ENCODE measurements around the gene ZBTB16. TPM values are rescaled to one million over a fixed set of nuclear protein-coding genes. Genes with fewer than 3 reads are reported as not detected.

Gene ZBTB16
- polyA plus RNA-seq, 1 donor from 2014 or later, result 0.45 TPM

DNA sequence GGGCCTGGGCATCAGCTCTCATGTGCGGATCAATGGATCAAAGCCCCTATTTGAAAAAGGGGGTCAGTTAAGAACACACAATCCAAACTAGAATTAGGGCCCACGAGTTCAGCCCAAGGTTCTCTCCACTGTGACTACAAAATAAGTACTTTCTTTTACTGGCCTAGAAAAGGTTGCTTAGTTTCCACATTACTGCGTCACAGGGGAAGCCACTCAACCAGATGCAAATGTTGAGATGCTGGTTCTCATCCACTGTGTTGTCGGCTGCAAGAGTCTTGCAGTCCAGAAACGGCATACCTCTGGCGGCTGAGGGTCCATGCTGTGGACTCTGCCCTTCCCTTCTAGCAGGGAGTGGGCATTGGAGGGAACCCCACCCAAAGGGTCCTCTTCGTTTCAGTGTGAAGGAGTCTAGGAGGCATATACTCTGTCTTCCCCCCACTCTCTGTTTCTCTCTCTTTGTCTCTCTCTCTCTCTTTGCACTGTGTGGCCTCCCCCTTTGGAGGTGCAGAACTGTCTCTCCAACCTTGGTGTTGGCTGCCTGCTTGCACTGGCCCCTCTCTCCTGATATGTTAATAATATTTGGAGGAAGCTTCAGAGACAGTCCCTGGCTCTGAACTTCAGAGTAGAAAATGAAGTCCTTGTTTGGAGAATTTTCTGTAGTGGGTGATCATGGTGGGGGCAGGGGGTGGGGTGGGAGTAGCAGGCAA, 137.6 kb downstream of the ZBTB16 start:
- TF ChIP-seq EZH2 (IDR thresholded peaks at IDR 0.05; ENCODE audit: borderline replicate concordance, insufficient read depth, low read length, poor library complexity, severe bottlenecking) (no peak), TAF1 (IDR thresholded peaks at IDR 0.05; ENCODE audit: low read depth) (no peak), POLR2AphosphoS5 (IDR thresholded peaks at IDR 0.05) (no peak), EP300 (conservative IDR thresholded peaks at IDR 0.05; ENCODE audit: poor library complexity, severe bottlenecking) (no peak)
- TF ChIP-seq, protein P1, sequence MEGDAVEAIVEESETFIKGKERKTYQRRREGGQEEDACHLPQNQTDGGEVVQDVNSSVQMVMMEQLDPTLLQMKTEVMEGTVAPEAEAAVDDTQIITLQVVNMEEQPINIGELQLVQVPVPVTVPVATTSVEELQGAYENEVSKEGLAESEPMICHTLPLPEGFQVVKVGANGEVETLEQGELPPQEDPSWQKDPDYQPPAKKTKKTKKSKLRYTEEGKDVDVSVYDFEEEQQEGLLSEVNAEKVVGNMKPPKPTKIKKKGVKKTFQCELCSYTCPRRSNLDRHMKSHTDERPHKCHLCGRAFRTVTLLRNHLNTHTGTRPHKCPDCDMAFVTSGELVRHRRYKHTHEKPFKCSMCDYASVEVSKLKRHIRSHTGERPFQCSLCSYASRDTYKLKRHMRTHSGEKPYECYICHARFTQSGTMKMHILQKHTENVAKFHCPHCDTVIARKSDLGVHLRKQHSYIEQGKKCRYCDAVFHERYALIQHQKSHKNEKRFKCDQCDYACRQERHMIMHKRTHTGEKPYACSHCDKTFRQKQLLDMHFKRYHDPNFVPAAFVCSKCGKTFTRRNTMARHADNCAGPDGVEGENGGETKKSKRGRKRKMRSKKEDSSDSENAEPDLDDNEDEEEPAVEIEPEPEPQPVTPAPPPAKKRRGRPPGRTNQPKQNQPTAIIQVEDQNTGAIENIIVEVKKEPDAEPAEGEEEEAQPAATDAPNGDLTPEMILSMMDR (IDR thresholded peaks at IDR 0.05; ENCODE audit: poor library complexity, severe bottlenecking), result no peak
- TF ChIP-seq, protein P2, sequence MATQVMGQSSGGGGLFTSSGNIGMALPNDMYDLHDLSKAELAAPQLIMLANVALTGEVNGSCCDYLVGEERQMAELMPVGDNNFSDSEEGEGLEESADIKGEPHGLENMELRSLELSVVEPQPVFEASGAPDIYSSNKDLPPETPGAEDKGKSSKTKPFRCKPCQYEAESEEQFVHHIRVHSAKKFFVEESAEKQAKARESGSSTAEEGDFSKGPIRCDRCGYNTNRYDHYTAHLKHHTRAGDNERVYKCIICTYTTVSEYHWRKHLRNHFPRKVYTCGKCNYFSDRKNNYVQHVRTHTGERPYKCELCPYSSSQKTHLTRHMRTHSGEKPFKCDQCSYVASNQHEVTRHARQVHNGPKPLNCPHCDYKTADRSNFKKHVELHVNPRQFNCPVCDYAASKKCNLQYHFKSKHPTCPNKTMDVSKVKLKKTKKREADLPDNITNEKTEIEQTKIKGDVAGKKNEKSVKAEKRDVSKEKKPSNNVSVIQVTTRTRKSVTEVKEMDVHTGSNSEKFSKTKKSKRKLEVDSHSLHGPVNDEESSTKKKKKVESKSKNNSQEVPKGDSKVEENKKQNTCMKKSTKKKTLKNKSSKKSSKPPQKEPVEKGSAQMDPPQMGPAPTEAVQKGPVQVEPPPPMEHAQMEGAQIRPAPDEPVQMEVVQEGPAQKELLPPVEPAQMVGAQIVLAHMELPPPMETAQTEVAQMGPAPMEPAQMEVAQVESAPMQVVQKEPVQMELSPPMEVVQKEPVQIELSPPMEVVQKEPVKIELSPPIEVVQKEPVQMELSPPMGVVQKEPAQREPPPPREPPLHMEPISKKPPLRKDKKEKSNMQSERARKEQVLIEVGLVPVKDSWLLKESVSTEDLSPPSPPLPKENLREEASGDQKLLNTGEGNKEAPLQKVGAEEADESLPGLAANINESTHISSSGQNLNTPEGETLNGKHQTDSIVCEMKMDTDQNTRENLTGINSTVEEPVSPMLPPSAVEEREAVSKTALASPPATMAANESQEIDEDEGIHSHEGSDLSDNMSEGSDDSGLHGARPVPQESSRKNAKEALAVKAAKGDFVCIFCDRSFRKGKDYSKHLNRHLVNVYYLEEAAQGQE (IDR thresholded peaks at IDR 0.05; ENCODE audit: borderline replicate concordance), result no peak
- H4K20me1 ChIP-seq (ENCODE audit: insufficient read depth), result no peaks in the 10 kb centered on the region
- H3K9me2 ChIP-seq (ENCODE audit: insufficient read depth, low read length), result no peaks in the 10 kb centered on the region
- no peaks in the 10 kb centered on the region for H3K79me2 ChIP-seq (replicated peaks; ENCODE audit: insufficient read depth, low read length)
- no peak overlapping the region for H2AFZ ChIP-seq (ENCODE audit: low read depth, low read length)
- no peaks in the 10 kb centered on the region for H3K9me3 ChIP-seq (ENCODE audit: low read length)
- H3K9ac ChIP-seq (ENCODE audit: low read length), result no peak overlapping the region
- H3K4me2 ChIP-seq (ENCODE audit: low read length), result no peak overlapping the region
- H3K4me3 ChIP-seq (ENCODE audit: low read length), result no peak overlapping the region
- H3K27ac ChIP-seq (ENCODE audit: low read length), result no peak overlapping the region
- H3F3A ChIP-seq (ENCODE audit: insufficient read depth, low read length, poor library complexity, severe bottlenecking), result no peaks in the 10 kb centered on the region
- no peaks in the 10 kb centered on the region for H3K27me3 ChIP-seq (ENCODE audit: insufficient read depth, low read depth, low read length)
- no peaks in the 10 kb centered on the region for H3K36me3 ChIP-seq (ENCODE audit: insufficient read depth, low read length)

GRCh38 chr11:114197799-114198500, 138.4 kb downstream of the ZBTB16 start:
- Histone ChIP-seq H3K9ac (ENCODE audit: low read length) (no peak overlapping the region), H3K4me3 (ENCODE audit: low read length) (no peak overlapping the region)

More at GRCh38 chr11:114197799-114198500, 138.4 kb downstream of the ZBTB16 start:
- Histone ChIP-seq H4K20me1 (ENCODE audit: insufficient read depth) (no peaks in the 10 kb centered on the region), H3K79me2 (replicated peaks; ENCODE audit: insufficient read depth, low read length) (no peaks in the 10 kb centered on the region), H3K4me2 (ENCODE audit: low read length) (no peak overlapping the region), H3K36me3 (ENCODE audit: insufficient read depth, low read length) (no peaks in the 10 kb centered on the region), H3F3A (ENCODE audit: insufficient read depth, low read length, poor library complexity, severe bottlenecking) (no peaks in the 10 kb centered on the region), H3K9me3 (ENCODE audit: low read length) (no peaks in the 10 kb centered on the region), H3K27me3 (ENCODE audit: insufficient read depth, low read depth, low read length) (no peaks in the 10 kb centered on the region), H3K27ac (ENCODE audit: low read length) (no peak overlapping the region), H3K9me2 (ENCODE audit: insufficient read depth, low read length) (no peaks in the 10 kb centered on the region), H2AFZ (ENCODE audit: low read depth, low read length) (no peak overlapping the region)
- TF ChIP-seq EZH2 (IDR thresholded peaks at IDR 0.05; ENCODE audit: borderline replicate concordance, insufficient read depth, low read length, poor library complexity, severe bottlenecking) (no peak), SMC3 (conservative IDR thresholded peaks at IDR 0.05; ENCODE audit: poor library complexity) (no peak), TAF1 (IDR thresholded peaks at IDR 0.05; ENCODE audit: low read depth) (no peak), RAD21 (conservative IDR thresholded peaks at IDR 0.05) (no peak), POLR2AphosphoS5 (IDR thresholded peaks at IDR 0.05) (no peak), MXI1 (conservative IDR thresholded peaks at IDR 0.05; ENCODE audit: poor library complexity, severe bottlenecking) (no peak), EP300 (conservative IDR thresholded peaks at IDR 0.05; ENCODE audit: poor library complexity, severe bottlenecking) (no peak)
- TF ChIP-seq, protein P1 (IDR thresholded peaks at IDR 0.05; ENCODE audit: poor library complexity, severe bottlenecking), result no peak
- TF ChIP-seq, protein P2 (IDR thresholded peaks at IDR 0.05; ENCODE audit: borderline replicate concordance), result no peak
